B cell (primary cell): ENCODE measurements around the gene LOX. TPM values are rescaled to one million over a fixed set of nuclear protein-coding genes. Genes with fewer than 3 reads are reported as not detected.

Source experiments
- ATAC-seq: fragments of 200-7000 bp; cut with Tn5 transposase; one replicate; pipeline ENCODE4 v1.10.0; 2021; ENCODE audit warnings: low read depth, mild to moderate bottlenecking, moderate number of reproducible peaks, moderate library complexity
- CTCF ChIA-PET: fragments of 350-600 bp; sonication (Branson Sonifier 250); formaldehyde crosslinking; loops from one replicate; lab custom pipeline; 2021; ENCODE audit warnings: antibody characterized with exemption, inconsistent platforms; lab: Charles Lee
- POLR2A ChIA-PET: fragments of 350-600 bp; sonication (Branson Sonifier 250); formaldehyde crosslinking; loops from one replicate; lab custom pipeline; 2021; ENCODE audit warnings: antibody characterized with exemption; lab: Charles Lee
- DNase-seq: peaks from one replicate; pipeline ENCODE4 v3.0.0; 2013
- H2AFZ ChIP-seq: 2 replicates; pipeline ENCODE4 v1.6.1; 2012; ENCODE audit warnings: mild to moderate bottlenecking, low read depth, low read length; ENCODE audit not compliant: insufficient read depth, poor library complexity, severe bottlenecking
- H3K27ac ChIP-seq, 2 donors: 1 replicate in 1 of 2; 2 replicates in 1 of 2; pipeline ENCODE4 v1.5.1; 2012 to 2013; ENCODE audit warnings: low read length in 2 of 2, mild to moderate bottlenecking in 2 of 2, moderate library complexity in 1 of 2
- H3K27me3 ChIP-seq, 4 experiments: fragments of 200-600 bp in 1 of 4; sonication (generic) in 1 of 4; replicated peaks in 1 of 4; 1 replicate in 2 of 4; 2 replicates in 2 of 4; pipeline versions ENCODE4 v1.6.1 to v1.7.0; 2013 to 2016; ENCODE audit warnings: low read length in 3 of 4, mild to moderate bottlenecking in 2 of 4, mixed read lengths in 1 of 4, moderate library complexity in 1 of 4; ENCODE audit not compliant: insufficient read depth in 4 of 4, control insufficient read depth in 3 of 4; ENCODE audit errors: control extremely low read depth in 1 of 4
- H3K36me3 ChIP-seq, 2 experiments: replicated peaks in 1 of 2; 1 replicate in 1 of 2; 2 replicates in 1 of 2; pipeline versions ENCODE4 v1.6.1 to v1.7.1; 2013; ENCODE audit warnings: low read length in 1 of 2; ENCODE audit not compliant: insufficient read depth in 2 of 2, control insufficient read depth in 1 of 2; ENCODE audit errors: control extremely low read depth in 1 of 2, extremely low read depth in 1 of 2
- H3K4me1 ChIP-seq, 2 donors: fragments of 200-600 bp in 1 of 2; sonication (generic) in 1 of 2; 1 replicate in 1 of 2; 2 replicates in 1 of 2; pipeline versions ENCODE4 v1.5.1 to v1.6.1; 2013 to 2017; ENCODE audit warnings: low read length in 2 of 2; ENCODE audit not compliant: control insufficient read depth in 2 of 2, insufficient read depth in 2 of 2
- H3K4me2 ChIP-seq: replicated peaks from 2 replicates; pipeline ENCODE3; 2012; ENCODE audit warnings: mild to moderate bottlenecking, low read depth, low read length; ENCODE audit not compliant: poor library complexity, severe bottlenecking
- H3K4me3 ChIP-seq, 5 experiments: fragments of 200-600 bp in 1 of 5; sonication (generic) in 1 of 5; 1 replicate in 3 of 5; 2 replicates in 2 of 5; pipeline versions ENCODE4 v1.5.1 to v1.7.0; 2011 to 2016; ENCODE audit warnings: low read length in 4 of 5, mild to moderate bottlenecking in 4 of 5, low read depth in 2 of 5, control low read depth in 1 of 5, moderate library complexity in 1 of 5; ENCODE audit not compliant: insufficient read depth in 1 of 5; ENCODE audit errors: control extremely low read depth in 1 of 5, extremely low read depth in 1 of 5
- H3K79me2 ChIP-seq: fragments of 200-600 bp; sonication (generic); one replicate; pipeline ENCODE4 v1.6.0; 2016; ENCODE audit warnings: low read length; ENCODE audit not compliant: control insufficient read depth, insufficient read depth
- H3K9ac ChIP-seq: fragments of 200-600 bp; sonication (generic); 2 replicates; pipeline ENCODE4 v1.6.1; 2017; ENCODE audit warnings: mild to moderate bottlenecking, low read length, moderate library complexity
- H3K9me3 ChIP-seq, 3 donors: one replicate each; pipeline versions ENCODE4 v1.6.1 to v1.7.1; 2013; ENCODE audit warnings: low read length in 2 of 3; ENCODE audit not compliant: control insufficient read depth in 2 of 3, insufficient read depth in 1 of 3; ENCODE audit errors: control extremely low read depth in 1 of 3
- H4K20me1 ChIP-seq: 2 replicates; pipeline ENCODE4 v1.6.0; 2012; ENCODE audit warnings: mild to moderate bottlenecking, low read length; ENCODE audit not compliant: insufficient read depth, control insufficient read depth, poor library complexity, severe bottlenecking
- H3K27ac Mint-ChIP-seq: one replicate; pipeline ENCODE4 v1.8.0; 2021; ENCODE audit warnings: mixed read lengths
- H3K27me3 Mint-ChIP-seq: one replicate; pipeline ENCODE4 v1.8.0; 2021; ENCODE audit warnings: mixed read lengths
- H3K4me1 Mint-ChIP-seq: one replicate; pipeline ENCODE4 v1.8.0; 2021; ENCODE audit warnings: mixed read lengths
- H3K4me3 Mint-ChIP-seq: one replicate; pipeline ENCODE4 v1.8.0; 2021; ENCODE audit warnings: mixed read lengths
- H3K9me3 Mint-ChIP-seq: one replicate; pipeline ENCODE4 v1.8.0; 2022; ENCODE audit warnings: mixed read lengths; ENCODE audit not compliant: insufficient read depth
- CTCF ChIP-seq: fragments of 200-600 bp; IDR thresholded peaks from one replicate; pipeline ENCODE4 v1.8.0; 2022; ENCODE audit warnings: antibody characterized with exemption, mild to moderate bottlenecking
- EZH2 ChIP-seq: IDR thresholded peaks from 2 replicates; pipeline ENCODE4 v1.6.1; 2012; ENCODE audit warnings: borderline replicate concordance, low read depth, mild to moderate bottlenecking, moderate library complexity, low read length; ENCODE audit not compliant: insufficient read depth, poor library complexity, severe bottlenecking
- WGBS: methylation state at CpG from one replicate; pipeline ENCODE4 v1.1.5; 2013; ENCODE audit warnings: missing lambda C conversion rate; ENCODE audit not compliant: insufficient coverage; 5-methylcytosine and 5-hydroxymethylcytosine counted together
- intact Hi-C: fragments of 100-400 bp; cut with micrococcal nuclease; formaldehyde crosslinking; loops from one replicate; pipeline ENCODE4 v1.10.0; 2022
- polyA plus RNA-seq: library from polyadenylated mRNA; depleted of rRNA; stranded (reverse); fragments of >200 nt; gene quantifications from 2 replicates; pipeline ENCODE4 v1.2.3, GENCODE V29; 2012
- total RNA-seq, 2 donors: library from RNA; stranded (reverse); fragments of 120-200 nt in 1 of 2; gene quantifications; 1 replicate in 1 of 2; 2 replicates in 1 of 2; pipeline versions ENCODE4 v1.2.3 to v1.2.4, GENCODE V29; 2013 to 2022

Gene LOX
- total and polyA plus RNA-seq, 2 donors (not counting 1 experiment from before 2014, with no cell fraction given) = not detected

DNA sequence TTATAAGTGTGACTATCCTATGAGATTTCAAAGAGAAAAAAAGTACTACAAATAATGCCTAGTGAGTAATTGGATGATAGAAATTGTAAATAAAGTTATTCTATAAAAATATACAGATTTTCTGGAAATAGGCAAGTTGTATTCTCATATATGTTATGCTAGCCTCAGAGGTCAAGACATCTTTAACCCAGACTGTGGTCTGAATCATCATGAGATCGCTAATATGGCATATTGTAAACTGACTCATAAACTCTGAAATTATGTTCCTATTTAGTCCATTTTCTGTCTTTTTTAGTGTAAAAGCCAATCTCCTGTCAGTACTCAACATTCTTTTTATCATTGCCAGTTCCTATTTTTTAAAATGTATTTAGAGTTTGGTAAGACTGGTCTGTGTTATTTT, 14.2 kb downstream of the LOX start:
- no peak for TF ChIP-seq CTCF
- no peak for TF ChIP-seq EZH2
- Histone ChIP-seq H2AFZ (no peak overlapping the region), H3K4me1 (no peaks in the 10 kb centered on the region), H3K4me3 (no peak overlapping the region), H4K20me1 (no peaks in the 10 kb centered on the region), H3K4me2 (no peak overlapping the region), H3K27ac (no peak overlapping the region), H3K79me2 (no peaks in the 10 kb centered on the region), H3K36me3 (no peaks in the 10 kb centered on the region), H3K9ac (no peak overlapping the region), H3K9me3 (no peaks in the 10 kb centered on the region), H3K27me3 (no peaks in the 10 kb centered on the region)
- no peaks in the 10 kb centered on the region for H3K27me3 Mint-ChIP-seq
- no peak overlapping the region for H3K4me3 Mint-ChIP-seq
- ChIA-PET CTCF (no interaction called here), POLR2A (no interaction called here)
- ATAC-seq = no peak
- DNase-seq = no peak
- H3K4me1 Mint-ChIP-seq = no peaks in the 10 kb centered on the region
- H3K27ac Mint-ChIP-seq = no peak overlapping the region
- intact Hi-C loops = no loop called here
- no peaks in the 10 kb centered on the region for H3K9me3 Mint-ChIP-seq
- no CpG with 5 or more reads among the region's 1 CpG for WGBS

GRCh38 chr5:122062205-122062604, 15.9 kb downstream of the LOX start:
- H3K9me3 Mint-ChIP-seq = no peaks in the 10 kb centered on the region
- no peaks in the 10 kb centered on the region for H3K4me1 Mint-ChIP-seq
- no peak overlapping the region for H3K4me3 Mint-ChIP-seq
- Histone ChIP-seq H3K4me3 (no peak overlapping the region), H3K79me2 (no peaks in the 10 kb centered on the region), H3K9me3 (no peaks in the 10 kb centered on the region), H3K4me2 (no peak overlapping the region), H3K4me1 (no peaks in the 10 kb centered on the region), H3K27ac (no peak overlapping the region), H3K36me3 (no peaks in the 10 kb centered on the region), H3K27me3 (no peaks in the 10 kb centered on the region), H2AFZ (no peak overlapping the region), H4K20me1 (no peaks in the 10 kb centered on the region), H3K9ac (no peak overlapping the region)
- TF ChIP-seq EZH2 (no peak), CTCF (no peak)
- intact Hi-C loops = no loop called here
- WGBS = no CpG with 5 or more reads among the region's 1 CpG
- ATAC-seq (no peak), DNase-seq (no peak)
- H3K27ac Mint-ChIP-seq = no peak overlapping the region
- H3K27me3 Mint-ChIP-seq = no peaks in the 10 kb centered on the region
- ChIA-PET POLR2A (no interaction called here), CTCF (no interaction called here)
